Measurements from ENCODE around the gene GRIA3. TPM values are rescaled to one million over a fixed set of nuclear protein-coding genes. Genes with fewer than 3 reads are reported as not detected.

GRIA3 gene
- total RNA-seq, 1 experiment from 2014 or later = not detected

GRCh38 chrX:123217728-123218127, 33.6 kb downstream of the GRIA3 start:
- no TSS peak for BruUV-seq (replicated peaks)
- ChIA-PET CTCF (no interaction called here), POLR2A (ENCODE audit: low non-redundant PET) (no interaction called here)
- Histone ChIP-seq H3K27ac (ENCODE audit: low read depth, low read length, poor library complexity, severe bottlenecking) (no peak overlapping the region), H3K27me3 (replicated peaks; ENCODE audit: insufficient read depth, low read depth, low read length, poor library complexity) (no peaks in the 10 kb centered on the region), H3K36me3 (ENCODE audit: insufficient read depth, low read length, poor library complexity, severe bottlenecking) (no peaks in the 10 kb centered on the region), H3K9me3 (ENCODE audit: low read depth, low read length, poor library complexity, severe bottlenecking) (no peaks in the 10 kb centered on the region), H3K4me1 (ENCODE audit: insufficient read depth, low read length, poor library complexity, severe bottlenecking) (no peaks in the 10 kb centered on the region), H3K4me3 (ENCODE audit: low read depth, low read length, poor library complexity, severe bottlenecking) (no peak overlapping the region)
- TF ChIP-seq, protein P1, sequence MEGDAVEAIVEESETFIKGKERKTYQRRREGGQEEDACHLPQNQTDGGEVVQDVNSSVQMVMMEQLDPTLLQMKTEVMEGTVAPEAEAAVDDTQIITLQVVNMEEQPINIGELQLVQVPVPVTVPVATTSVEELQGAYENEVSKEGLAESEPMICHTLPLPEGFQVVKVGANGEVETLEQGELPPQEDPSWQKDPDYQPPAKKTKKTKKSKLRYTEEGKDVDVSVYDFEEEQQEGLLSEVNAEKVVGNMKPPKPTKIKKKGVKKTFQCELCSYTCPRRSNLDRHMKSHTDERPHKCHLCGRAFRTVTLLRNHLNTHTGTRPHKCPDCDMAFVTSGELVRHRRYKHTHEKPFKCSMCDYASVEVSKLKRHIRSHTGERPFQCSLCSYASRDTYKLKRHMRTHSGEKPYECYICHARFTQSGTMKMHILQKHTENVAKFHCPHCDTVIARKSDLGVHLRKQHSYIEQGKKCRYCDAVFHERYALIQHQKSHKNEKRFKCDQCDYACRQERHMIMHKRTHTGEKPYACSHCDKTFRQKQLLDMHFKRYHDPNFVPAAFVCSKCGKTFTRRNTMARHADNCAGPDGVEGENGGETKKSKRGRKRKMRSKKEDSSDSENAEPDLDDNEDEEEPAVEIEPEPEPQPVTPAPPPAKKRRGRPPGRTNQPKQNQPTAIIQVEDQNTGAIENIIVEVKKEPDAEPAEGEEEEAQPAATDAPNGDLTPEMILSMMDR (conservative IDR thresholded peaks at IDR 0.05; ENCODE audit: low read depth, low read length) = no peak
- TF ChIP-seq EZH2 (IDR thresholded peaks at IDR 0.05; ENCODE audit: borderline replicate concordance, low read depth, low read length, poor library complexity, severe bottlenecking) = no peak
- intact Hi-C loops (cut with micrococcal nuclease; ENCODE audit: unreplicated experiment) = no loop called here
- no peak for DNase-seq (ENCODE audit: low spot score)

GRCh38 chrX:123219916-123220315, 35.8 kb downstream of the GRIA3 start:
- ChIA-PET POLR2A (ENCODE audit: low non-redundant PET) (no interaction called here), CTCF (no interaction called here)
- intact Hi-C loops (cut with micrococcal nuclease; ENCODE audit: unreplicated experiment) = no loop called here
- no TSS peak for BruUV-seq (replicated peaks)
- H3K4me3 ChIP-seq (ENCODE audit: low read depth, low read length, poor library complexity, severe bottlenecking) = no peak overlapping the region
- no peaks in the 10 kb centered on the region for H3K4me1 ChIP-seq (ENCODE audit: insufficient read depth, low read length, poor library complexity, severe bottlenecking)
- no peak for DNase-seq (ENCODE audit: low spot score)
- H3K27ac ChIP-seq (ENCODE audit: low read depth, low read length, poor library complexity, severe bottlenecking) = no peak overlapping the region
- H3K36me3 ChIP-seq (ENCODE audit: insufficient read depth, low read length, poor library complexity, severe bottlenecking) = no peaks in the 10 kb centered on the region
- no peaks in the 10 kb centered on the region for H3K27me3 ChIP-seq (replicated peaks; ENCODE audit: insufficient read depth, low read depth, low read length, poor library complexity)
- no peak for TF ChIP-seq EZH2 (IDR thresholded peaks at IDR 0.05; ENCODE audit: borderline replicate concordance, low read depth, low read length, poor library complexity, severe bottlenecking)
- TF ChIP-seq, protein P1 (conservative IDR thresholded peaks at IDR 0.05; ENCODE audit: low read depth, low read length) = no peak
- no peaks in the 10 kb centered on the region for H3K9me3 ChIP-seq (ENCODE audit: low read depth, low read length, poor library complexity, severe bottlenecking)

DNA sequence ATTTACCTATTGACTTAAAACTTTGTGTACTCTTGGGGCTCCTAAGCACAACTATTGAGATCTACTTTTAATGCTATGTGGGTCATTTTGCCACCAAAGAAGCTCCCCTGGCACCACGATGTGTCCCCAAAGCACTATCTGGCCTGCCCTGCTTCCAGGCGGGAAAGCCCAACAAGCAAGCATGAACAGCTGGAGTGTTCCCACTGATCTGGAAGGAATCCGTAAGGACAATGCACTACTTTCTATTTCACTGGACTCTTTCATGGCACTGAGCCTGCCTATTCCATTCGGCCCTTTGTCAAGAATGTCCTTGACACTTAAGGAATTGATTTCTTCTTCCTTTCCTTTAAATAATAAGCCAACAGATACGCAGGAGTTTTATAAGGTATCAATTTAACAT, 38.8 kb downstream of the GRIA3 start:
- TF ChIP-seq, protein P1 (conservative IDR thresholded peaks at IDR 0.05; ENCODE audit: low read depth, low read length) = no peak
- no peak for TF ChIP-seq EZH2 (IDR thresholded peaks at IDR 0.05; ENCODE audit: borderline replicate concordance, low read depth, low read length, poor library complexity, severe bottlenecking)
- Histone ChIP-seq H3K9me3 (ENCODE audit: low read depth, low read length, poor library complexity, severe bottlenecking) (no peaks in the 10 kb centered on the region), H3K27ac (ENCODE audit: low read depth, low read length, poor library complexity, severe bottlenecking) (no peak overlapping the region), H3K4me3 (ENCODE audit: low read depth, low read length, poor library complexity, severe bottlenecking) (no peak overlapping the region), H3K36me3 (ENCODE audit: insufficient read depth, low read length, poor library complexity, severe bottlenecking) (no peaks in the 10 kb centered on the region), H3K4me1 (ENCODE audit: insufficient read depth, low read length, poor library complexity, severe bottlenecking) (no peaks in the 10 kb centered on the region), H3K27me3 (replicated peaks; ENCODE audit: insufficient read depth, low read depth, low read length, poor library complexity) (no peaks in the 10 kb centered on the region)
- ChIA-PET POLR2A (ENCODE audit: low non-redundant PET) (no interaction called here), CTCF (no interaction called here)
- BruUV-seq (replicated peaks) = no TSS peak
- DNase-seq (ENCODE audit: low spot score) = no peak
- intact Hi-C loops (cut with micrococcal nuclease; ENCODE audit: unreplicated experiment) = no loop called here
